ENCODE measurements around the gene SPINDOC.
A peak's percentile ranks its signal among the peaks of the same experiment; 100 is the strongest.

Gene SPINDOC

GRCh38 chr11:63826471-63827190 lies 13.4 kb downstream of the SPINDOC start:
- ChIA-PET POLR2A (no interaction called here), CTCF (interaction anchor here (1.1 to 6.6 kb wide), 2 partner anchors 10 to 323 kb away, joined by 3 to 51 read pairs; partner anchors contain the start of gene MARK2)
- TF ChIP-seq, protein P1, sequence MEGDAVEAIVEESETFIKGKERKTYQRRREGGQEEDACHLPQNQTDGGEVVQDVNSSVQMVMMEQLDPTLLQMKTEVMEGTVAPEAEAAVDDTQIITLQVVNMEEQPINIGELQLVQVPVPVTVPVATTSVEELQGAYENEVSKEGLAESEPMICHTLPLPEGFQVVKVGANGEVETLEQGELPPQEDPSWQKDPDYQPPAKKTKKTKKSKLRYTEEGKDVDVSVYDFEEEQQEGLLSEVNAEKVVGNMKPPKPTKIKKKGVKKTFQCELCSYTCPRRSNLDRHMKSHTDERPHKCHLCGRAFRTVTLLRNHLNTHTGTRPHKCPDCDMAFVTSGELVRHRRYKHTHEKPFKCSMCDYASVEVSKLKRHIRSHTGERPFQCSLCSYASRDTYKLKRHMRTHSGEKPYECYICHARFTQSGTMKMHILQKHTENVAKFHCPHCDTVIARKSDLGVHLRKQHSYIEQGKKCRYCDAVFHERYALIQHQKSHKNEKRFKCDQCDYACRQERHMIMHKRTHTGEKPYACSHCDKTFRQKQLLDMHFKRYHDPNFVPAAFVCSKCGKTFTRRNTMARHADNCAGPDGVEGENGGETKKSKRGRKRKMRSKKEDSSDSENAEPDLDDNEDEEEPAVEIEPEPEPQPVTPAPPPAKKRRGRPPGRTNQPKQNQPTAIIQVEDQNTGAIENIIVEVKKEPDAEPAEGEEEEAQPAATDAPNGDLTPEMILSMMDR (IDR thresholded peaks at IDR 0.05; ENCODE audit: insufficient read depth, low read length, missing control alignments), result no peak
- no peak for DNase-seq (ENCODE audit: low read depth, low spot score)
- H3K4me3 ChIP-seq (ENCODE audit: low read depth, low read length), result no peak overlapping the region

DNA sequence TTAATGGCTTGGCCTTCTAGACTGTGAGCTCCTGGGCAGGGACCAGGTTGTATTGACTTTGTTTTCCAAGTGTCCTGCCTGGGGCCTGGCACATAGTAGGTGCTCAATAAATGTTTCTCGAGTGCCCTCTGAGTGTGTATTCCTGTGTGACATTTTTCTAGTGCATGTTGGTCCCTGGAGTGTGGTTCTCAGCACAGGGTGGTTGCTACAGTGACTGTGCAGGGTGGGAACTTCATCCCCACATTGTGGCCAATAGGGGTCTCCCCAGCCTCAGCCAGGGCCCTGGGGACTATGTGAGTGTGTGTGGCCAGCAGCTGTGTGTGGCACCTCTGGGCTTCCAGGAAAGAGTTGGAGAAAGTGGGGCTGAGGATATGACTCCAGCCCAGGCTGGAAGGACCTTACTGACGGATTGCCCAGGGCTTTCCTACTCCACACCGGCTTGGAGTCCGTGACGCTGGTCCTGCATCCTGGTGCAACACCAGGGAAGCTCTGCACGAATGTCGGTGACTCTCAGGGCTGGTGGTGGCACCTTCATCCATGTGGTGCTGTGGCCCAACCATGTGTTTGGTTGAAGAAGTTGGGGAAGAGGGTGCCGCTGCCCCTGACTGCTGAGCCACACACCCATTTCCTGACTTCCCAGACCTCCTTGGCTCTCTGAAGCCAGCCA lies 16.7 kb downstream of the SPINDOC start:
- ChIA-PET POLR2A (interaction anchor here (1.6 kb wide), 1 partner anchor 9 kb away, joined by 4 read pairs; the partner anchor contains the start of gene MARK2), CTCF (interaction anchor here (0.9 to 21.2 kb wide), 6 partner anchors 8 to 351 kb away, joined by 3 to 639 read pairs (median 4); partner anchors contain the start of gene MARK2)
- no peak overlapping the region for H3K4me3 ChIP-seq (ENCODE audit: low read depth, low read length)
- TF ChIP-seq, protein P1 (IDR thresholded peaks at IDR 0.05; ENCODE audit: insufficient read depth, low read length, missing control alignments), result peak; percentile 46
- DNase-seq (ENCODE audit: low read depth, low spot score), result no peak

- ChIA-PET CTCF (interaction anchor here (1.1 to 21.2 kb wide), 3 partner anchors 103 to 317 kb away, joined by 3 to 639 read pairs (median 4); no protein-coding TSS in a partner anchor), POLR2A (no interaction called here)
- TF ChIP-seq, protein P1 (IDR thresholded peaks at IDR 0.05; ENCODE audit: insufficient read depth, low read length, missing control alignments), result no peak
- no peak for DNase-seq (ENCODE audit: low read depth, low spot score)
- H3K4me3 ChIP-seq (ENCODE audit: low read depth, low read length), result no peak overlapping the region
These were observed 18.1 kb downstream of the SPINDOC start for GRCh38 chr11:63831326-63831725.

DNA sequence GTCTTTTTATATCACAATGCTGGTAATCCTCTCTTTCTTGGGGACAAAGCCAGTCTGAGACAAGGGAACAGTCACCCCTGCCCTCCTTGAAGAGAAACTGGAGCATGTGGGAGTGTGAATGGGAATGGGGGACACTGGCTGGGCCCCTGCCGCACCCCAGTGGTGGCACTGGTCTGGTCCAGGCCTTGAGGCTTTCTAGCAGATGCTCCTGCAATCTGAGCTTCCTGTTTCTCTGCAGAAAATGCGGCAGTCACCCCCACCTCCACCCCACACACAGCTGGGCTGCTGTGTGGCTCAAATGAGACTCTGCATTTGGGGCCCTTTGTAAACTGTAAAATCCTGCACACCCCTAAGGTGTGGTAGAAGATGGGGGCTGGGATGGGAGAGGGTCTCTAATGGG lies 19.1 kb downstream of the SPINDOC start:
- no peak overlapping the region for H3K4me3 ChIP-seq (ENCODE audit: low read depth, low read length)
- DNase-seq (ENCODE audit: low read depth, low spot score), result no peak
- ChIA-PET POLR2A (interaction anchor here (0.6 kb wide), 1 partner anchor 315 kb away, joined by 3 read pairs; no protein-coding TSS in a partner anchor), CTCF (interaction anchor here (0.6 to 21.2 kb wide), 2 partner anchors 63 to 115 kb away, joined by 4 to 639 read pairs; no protein-coding TSS in a partner anchor)
- TF ChIP-seq, protein P1 (IDR thresholded peaks at IDR 0.05; ENCODE audit: insufficient read depth, low read length, missing control alignments), result no peak

DNA sequence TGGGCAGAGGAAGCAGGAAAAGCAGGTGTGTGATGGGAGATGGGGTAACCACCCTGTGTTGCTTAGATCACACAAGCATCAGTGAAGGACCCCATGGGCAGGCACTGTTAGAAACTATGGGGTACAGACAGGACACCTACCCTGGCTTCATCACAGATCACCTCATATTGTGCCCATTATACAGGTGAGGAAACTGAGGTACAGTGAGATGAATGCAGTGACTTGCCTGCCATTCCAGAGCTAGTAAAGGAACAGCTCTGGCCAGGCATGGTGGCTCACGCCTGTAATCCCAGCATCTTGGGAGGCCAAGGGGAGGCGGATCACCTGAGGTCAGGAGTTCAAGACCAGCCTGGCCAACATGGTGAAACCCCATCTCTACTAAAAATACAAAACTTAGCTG lies 19.8 kb downstream of the SPINDOC start:
- DNase-seq (ENCODE audit: low read depth, low spot score), result no peak
- POLR2A ChIA-PET, result no interaction called here
- TF ChIP-seq, protein P1 (IDR thresholded peaks at IDR 0.05; ENCODE audit: insufficient read depth, low read length, missing control alignments), result no peak
- no peak overlapping the region for H3K4me3 ChIP-seq (ENCODE audit: low read depth, low read length)
- CTCF ChIA-PET, result interaction anchor here (0.8 to 21.2 kb wide), 3 partner anchors 12 to 128 kb away, joined by 3 to 639 read pairs (median 4); no protein-coding TSS in a partner anchor
